Adipocyte (in vitro differentiated cells): Measurements from ENCODE around the gene C19orf85.
A peak's percentile ranks its signal among the peaks of the same experiment; 100 is the strongest.

Source experiments
- DNase-seq: peaks from one replicate; pipeline ENCODE4 v3.0.0-alpha.2; 2015; ENCODE audit warnings: low read depth
- H3K27me3 ChIP-seq: replicated peaks from 2 replicates; pipeline ENCODE4 v1.7.0; 2013; ENCODE audit warnings: mild to moderate bottlenecking, low read length, moderate library complexity; ENCODE audit not compliant: control insufficient read depth, insufficient read depth
- H3K36me3 ChIP-seq: 2 replicates; pipeline ENCODE4 v1.7.0; 2013; ENCODE audit warnings: low read length, mild to moderate bottlenecking, moderate library complexity; ENCODE audit not compliant: control insufficient read depth, insufficient read depth, severe bottlenecking
- H3K4me1 ChIP-seq: 2 replicates; pipeline ENCODE4 v1.7.0; 2013; ENCODE audit warnings: mild to moderate bottlenecking, low read length, moderate library complexity; ENCODE audit not compliant: control insufficient read depth, insufficient read depth
- H3K4me3 ChIP-seq: 2 replicates; pipeline ENCODE4 v1.7.0; 2013; ENCODE audit warnings: mild to moderate bottlenecking, low read length, moderate library complexity
- H3K9ac ChIP-seq: 2 replicates; pipeline ENCODE4 v1.7.0; 2013; ENCODE audit warnings: mild to moderate bottlenecking, low read length, moderate library complexity
- H3K9me3 ChIP-seq: 2 replicates; pipeline ENCODE4 v1.7.0; 2013; ENCODE audit warnings: mild to moderate bottlenecking, low read length, moderate library complexity; ENCODE audit not compliant: control insufficient read depth

Gene C19orf85

GRCh38 chr19:55471266-55471665, 6.7 kb upstream of the C19orf85 start:
- H3K9me3 ChIP-seq, result no peaks in the 10 kb centered on the region
- DNase-seq, result no peak
- no peak overlapping the region for H3K9ac ChIP-seq
- H3K27me3 ChIP-seq, result no peaks in the 10 kb centered on the region
- H3K36me3 ChIP-seq, result no peaks in the 10 kb centered on the region
- peaks cover 24% of the 10 kb centered on the region for H3K4me1 ChIP-seq
- H3K4me3 ChIP-seq, result no peak overlapping the region

GRCh38 chr19:55468054-55468393, 3.5 kb upstream of the C19orf85 start:
- Histone ChIP-seq H3K27me3 (no peaks in the 10 kb centered on the region), H3K9me3 (no peaks in the 10 kb centered on the region), H3K4me1 (peaks cover 9% of the 10 kb centered on the region), H3K36me3 (no peaks in the 10 kb centered on the region), H3K4me3 (no peak overlapping the region), H3K9ac (peak overlapping the region; percentile 25)
- DNase-seq, result no peak

- H3K9ac ChIP-seq, result peak overlapping the region; percentile 25
- peaks cover 9% of the 10 kb centered on the region for H3K4me1 ChIP-seq
- H3K4me3 ChIP-seq, result no peak overlapping the region
- no peaks in the 10 kb centered on the region for H3K27me3 ChIP-seq
- H3K36me3 ChIP-seq, result no peaks in the 10 kb centered on the region
- DNase-seq, result peak; percentile 86
- no peaks in the 10 kb centered on the region for H3K9me3 ChIP-seq
Observed at GRCh38 chr19:55467236-55468053, 2.9 kb upstream of the C19orf85 start.

DNA sequence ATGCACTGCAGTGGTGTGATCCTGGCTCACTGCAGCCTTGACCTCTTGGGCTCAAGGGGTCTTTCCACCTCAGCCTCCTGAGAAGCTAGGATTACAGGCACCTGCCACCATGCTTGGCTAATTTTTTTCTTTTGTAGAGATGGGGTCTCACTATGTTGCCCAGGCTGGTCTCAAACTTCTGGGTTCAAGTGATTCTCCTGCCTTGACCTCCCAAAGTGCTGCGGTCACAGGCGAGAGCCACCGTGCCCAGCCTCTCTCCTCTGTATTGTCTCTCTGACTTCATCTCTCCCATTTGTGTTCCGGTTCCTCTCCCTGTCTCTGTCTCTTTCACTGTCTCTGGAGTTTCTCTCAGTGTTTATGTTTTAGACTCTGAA, 1.7 kb upstream of the C19orf85 start:
- Histone ChIP-seq H3K4me1 (peaks cover 15% of the 10 kb centered on the region), H3K27me3 (no peaks in the 10 kb centered on the region), H3K4me3 (no peak overlapping the region), H3K36me3 (no peaks in the 10 kb centered on the region), H3K9me3 (no peaks in the 10 kb centered on the region), H3K9ac (no peak overlapping the region)
- DNase-seq, result no peak

DNA sequence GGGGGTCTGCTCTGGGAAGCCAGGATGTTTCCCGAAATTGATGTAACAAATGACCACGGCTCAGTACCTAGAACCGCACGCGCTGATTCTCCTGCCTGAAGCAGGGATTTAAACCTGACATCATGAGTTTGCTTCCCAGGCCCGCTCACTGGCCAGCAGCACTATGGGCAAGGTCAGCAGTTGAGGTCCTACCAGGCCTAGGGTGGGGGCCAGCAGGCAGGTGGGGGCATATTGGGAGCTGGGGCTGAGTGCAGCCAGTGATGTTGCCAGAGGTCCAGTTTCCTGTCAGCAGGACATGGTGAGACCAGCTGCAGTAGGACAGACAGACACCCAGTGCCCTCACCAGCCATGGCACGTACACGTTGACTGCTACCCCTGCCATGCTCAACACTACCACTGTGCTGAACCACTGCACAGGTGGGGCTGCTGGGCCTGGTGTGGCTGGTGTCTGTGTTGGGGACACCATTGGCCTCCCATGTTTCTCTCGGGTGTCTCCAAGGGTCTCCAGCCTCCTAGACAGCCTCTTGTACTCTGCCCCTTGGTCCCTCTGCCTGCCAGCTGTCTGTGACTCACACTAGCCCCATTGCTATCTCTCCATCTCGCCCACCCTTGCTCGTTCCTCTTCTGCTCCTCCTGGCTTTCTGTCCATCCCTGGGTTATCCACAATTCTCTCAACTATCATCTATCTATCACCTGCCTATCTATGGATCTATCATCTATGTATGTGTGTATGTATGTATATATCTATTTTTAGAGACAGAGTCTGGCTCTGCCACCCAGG, 1.1 kb upstream of the C19orf85 start:
- no peak for DNase-seq
- H3K36me3 ChIP-seq, result no peaks in the 10 kb centered on the region

GRCh38 chr19:55464039-55464661, 401 bp downstream of the C19orf85 start:
- DNase-seq, result no peak
- Histone ChIP-seq H3K4me1 (peaks cover 29% of the 10 kb centered on the region), H3K36me3 (no peaks in the 10 kb centered on the region), H3K27me3 (no peaks in the 10 kb centered on the region), H3K9me3 (no peaks in the 10 kb centered on the region), H3K9ac (no peak overlapping the region), H3K4me3 (no peak overlapping the region)

More for the DNA sequence above, 1.1 kb upstream of the C19orf85 start:
- Histone ChIP-seq H3K9me3 (no peaks in the 10 kb centered on the region), H3K4me3 (no peak overlapping the region), H3K4me1 (peaks cover 17% of the 10 kb centered on the region), H3K9ac (no peak overlapping the region), H3K27me3 (no peaks in the 10 kb centered on the region)

DNA sequence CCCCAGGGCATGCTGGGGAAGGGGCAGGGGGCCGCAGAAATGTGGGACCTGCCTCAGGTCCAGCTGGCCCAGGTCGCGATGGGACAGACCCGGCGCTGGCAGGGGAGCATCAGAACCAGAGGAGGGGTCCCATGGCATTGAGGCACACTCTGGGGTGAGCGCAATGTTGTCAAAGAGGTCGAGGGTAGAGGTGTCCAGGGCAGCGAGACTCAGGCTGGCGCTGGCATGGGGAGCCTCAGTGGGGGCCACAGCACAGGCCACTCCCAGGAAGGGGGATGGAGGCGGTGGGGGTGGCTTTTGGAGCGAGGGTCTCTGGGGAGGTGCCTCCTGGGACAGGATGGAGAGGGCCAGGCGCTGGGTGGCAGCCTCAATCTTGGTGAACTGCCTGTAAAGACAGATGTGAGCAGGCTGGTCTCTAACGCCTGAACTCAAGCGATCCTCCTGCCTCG, 944 bp downstream of the C19orf85 start:
- no peak for DNase-seq
- Histone ChIP-seq H3K9ac (no peak overlapping the region), H3K4me1 (peaks cover 29% of the 10 kb centered on the region), H3K9me3 (no peaks in the 10 kb centered on the region), H3K36me3 (no peaks in the 10 kb centered on the region), H3K27me3 (no peaks in the 10 kb centered on the region), H3K4me3 (no peak overlapping the region)

DNA sequence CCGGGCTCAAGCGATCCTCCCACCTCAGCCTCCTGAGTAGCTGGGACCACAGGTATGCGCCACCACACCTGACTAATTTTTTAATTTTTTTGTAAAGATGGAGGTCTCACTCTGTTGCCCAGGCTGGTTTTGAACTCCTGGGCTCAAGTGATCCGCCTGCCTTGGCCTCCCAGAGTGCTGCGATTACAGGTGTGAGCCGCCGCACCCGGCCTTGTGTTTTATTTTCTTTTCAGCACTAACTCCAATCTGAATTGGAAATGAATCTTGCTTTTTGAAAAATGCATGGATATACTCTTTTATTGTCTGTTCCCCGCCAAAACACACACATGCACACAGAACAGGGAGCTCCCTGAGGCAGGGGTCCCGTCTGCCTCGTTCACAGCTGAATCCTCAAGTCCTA, 1.8 kb downstream of the C19orf85 start:
- peaks cover 26% of the 10 kb centered on the region for H3K4me1 ChIP-seq
- no peak overlapping the region for H3K4me3 ChIP-seq
- no peaks in the 10 kb centered on the region for H3K27me3 ChIP-seq
- H3K9me3 ChIP-seq, result no peaks in the 10 kb centered on the region
- H3K9ac ChIP-seq, result no peak overlapping the region
- DNase-seq, result no peak
- no peaks in the 10 kb centered on the region for H3K36me3 ChIP-seq

DNA sequence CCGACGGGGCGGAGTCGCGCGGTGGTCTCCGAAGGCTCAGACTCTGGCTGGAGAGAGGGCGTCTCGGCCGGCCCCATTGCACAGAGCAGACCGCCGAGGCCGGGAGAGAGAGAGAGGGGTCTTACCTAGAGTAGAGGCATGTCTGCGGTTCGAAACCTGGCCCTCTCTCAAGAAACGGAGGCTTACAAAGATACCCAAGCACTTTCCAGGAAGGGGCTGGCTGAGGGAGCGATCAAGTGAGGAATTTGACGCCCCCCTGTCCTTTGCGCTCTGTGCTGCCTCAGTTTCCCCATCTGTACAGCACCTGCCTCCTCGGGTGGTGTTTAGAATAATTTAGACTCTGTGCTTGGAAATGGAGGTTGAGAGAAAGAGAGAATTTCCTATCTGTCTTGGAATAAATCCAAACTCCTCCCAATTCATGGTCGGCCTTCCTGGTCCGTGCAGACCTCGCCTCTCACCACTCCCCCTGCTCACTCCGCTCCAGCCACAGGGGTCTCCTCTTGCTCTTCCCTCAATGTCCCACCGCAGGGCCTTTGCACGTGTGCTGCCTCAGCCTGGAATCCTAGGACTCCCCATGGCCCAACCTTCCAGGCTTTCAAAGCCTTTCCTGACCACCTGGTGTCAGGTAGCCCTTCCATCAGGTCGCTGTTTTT, 2.5 kb downstream of the C19orf85 start:
- no peak for DNase-seq
- H3K9ac ChIP-seq, result peak overlapping the region; percentile 87
- no peaks in the 10 kb centered on the region for H3K36me3 ChIP-seq
- H3K4me1 ChIP-seq, result peaks cover 21% of the 10 kb centered on the region
- no peaks in the 10 kb centered on the region for H3K9me3 ChIP-seq
- H3K27me3 ChIP-seq, result no peaks in the 10 kb centered on the region
- H3K4me3 ChIP-seq, result peak overlapping the region; percentile 98

DNA sequence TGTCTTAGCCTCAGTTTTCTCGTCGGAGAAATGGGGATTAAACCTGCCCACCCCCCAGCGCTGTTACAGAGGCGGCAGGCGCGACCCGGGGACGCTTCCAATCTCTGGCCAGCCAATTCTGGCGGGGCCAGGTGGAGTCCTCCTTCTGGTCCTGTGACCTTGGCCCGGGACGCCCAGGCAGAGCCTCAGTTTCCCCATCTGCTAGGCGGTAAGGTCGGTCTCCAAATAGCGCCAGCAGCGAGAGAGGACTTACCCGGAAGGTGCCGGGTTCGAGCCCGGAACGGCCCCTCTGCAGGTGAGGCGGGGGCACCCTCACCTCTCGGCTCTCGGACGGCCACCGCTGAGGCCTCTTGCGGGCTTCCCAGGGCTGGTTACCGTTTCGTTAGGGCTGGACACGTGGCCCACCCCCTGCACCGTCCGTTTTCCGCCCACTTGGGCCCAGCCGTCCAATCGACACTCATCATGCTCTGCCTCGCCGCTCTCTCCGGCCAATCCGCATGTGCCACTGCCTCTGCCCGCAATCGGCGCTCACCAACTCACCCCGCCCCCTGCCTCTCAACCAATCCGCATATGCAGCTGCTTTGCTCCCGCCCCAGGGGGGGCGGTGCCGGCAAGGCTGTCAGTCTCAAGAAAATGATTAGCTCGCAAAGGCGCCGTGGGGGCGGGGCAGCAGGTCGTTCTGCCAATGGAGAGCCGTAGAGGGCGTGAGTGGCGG, 3.1 kb downstream of the C19orf85 start, which contains the start of gene ISOC2:
ISOC2 (minus strand) TSS at position 384 of the 715 bp plus-strand sequence. CDS start 5,156 bp downstream, outside the sequence.
- DNase-seq, result peak; percentile 100
- Histone ChIP-seq H3K9me3 (no peaks in the 10 kb centered on the region), H3K27me3 (no peaks in the 10 kb centered on the region), H3K4me1 (peaks cover 21% of the 10 kb centered on the region), H3K36me3 (no peaks in the 10 kb centered on the region), H3K9ac (peak within 1 kb of the TSS; percentile 97), H3K4me3 (peak within 1 kb of the TSS; percentile 98)
